H1 (cell line): ENCODE measurements around the gene GAS6. TPM values are rescaled to one million over a fixed set of nuclear protein-coding genes. Genes with fewer than 3 reads are reported as not detected.

ENCODE experiments used
- GTF2F1 ChIP-seq: IDR thresholded peaks from 2 replicates; pipeline ENCODE4 v1.6.1; 2012; ENCODE audit warnings: low read depth, low read length, improper control_type of control experiment, borderline replicate concordance
- JUND ChIP-seq: IDR thresholded peaks from 2 replicates; pipeline ENCODE4 v1.6.1; 2011; ENCODE audit warnings: mild to moderate bottlenecking, improper control_type of control experiment, low read length
- MAFK ChIP-seq: IDR thresholded peaks from 2 replicates; pipeline ENCODE4 v1.6.1; 2012; ENCODE audit warnings: low read depth, mild to moderate bottlenecking, improper control_type of control experiment, low read length
- SP2 ChIP-seq: IDR thresholded peaks from 2 replicates; pipeline ENCODE4 v1.6.1; 2012; ENCODE audit warnings: mild to moderate bottlenecking, low read length, inconsistent platforms
- SP4 ChIP-seq: IDR thresholded peaks from 2 replicates; pipeline ENCODE4 v1.6.1; 2012; ENCODE audit warnings: low read length, inconsistent platforms
- polyA plus RNA-seq, 7 experiments: library from polyadenylated mRNA; depleted of rRNA in 3 of 7; stranded (reverse) in 5 of 7; unstranded in 2 of 7; fragments of >200 nt in 5 of 7; fragments of 200-250 nt in 2 of 7; gene quantifications; 1 replicate in 5 of 7; 2 replicates in 1 of 7; 4 replicates in 1 of 7; pipeline versions ENCODE4 v1.2.1 to v1.2.3, GENCODE V29; 2011 to 2013; ENCODE audit warnings: missing spikeins in 2 of 7, mixed read lengths in 2 of 7
- total RNA-seq: library from RNA; stranded (reverse); fragmentation: NEBNext Ultra II Directional; extraction: Animal tissue kit (Norgen Biotek cat#: 25700); gene quantifications from 2 replicates; pipeline ENCODE4 v1.2.1, GENCODE V29; 2021
- TF ChIP-seq, protein P1 (sequence below): fragments of 300-600 bp; sonication (generic); IDR thresholded peaks from 2 replicates; pipeline ENCODE4 v1.7.1; 2012; ENCODE audit warnings: low read length, moderate library complexity, mild to moderate bottlenecking, inconsistent platforms; ENCODE audit not compliant: insufficient replicate concordance

The GAS6 gene
- total and polyA plus RNA-seq, 2 of the 8 experiments (the other 6 are each of a cell fraction or from before 2014, with no cell fraction given) = 18.6 to 31.0 TPM

DNA sequence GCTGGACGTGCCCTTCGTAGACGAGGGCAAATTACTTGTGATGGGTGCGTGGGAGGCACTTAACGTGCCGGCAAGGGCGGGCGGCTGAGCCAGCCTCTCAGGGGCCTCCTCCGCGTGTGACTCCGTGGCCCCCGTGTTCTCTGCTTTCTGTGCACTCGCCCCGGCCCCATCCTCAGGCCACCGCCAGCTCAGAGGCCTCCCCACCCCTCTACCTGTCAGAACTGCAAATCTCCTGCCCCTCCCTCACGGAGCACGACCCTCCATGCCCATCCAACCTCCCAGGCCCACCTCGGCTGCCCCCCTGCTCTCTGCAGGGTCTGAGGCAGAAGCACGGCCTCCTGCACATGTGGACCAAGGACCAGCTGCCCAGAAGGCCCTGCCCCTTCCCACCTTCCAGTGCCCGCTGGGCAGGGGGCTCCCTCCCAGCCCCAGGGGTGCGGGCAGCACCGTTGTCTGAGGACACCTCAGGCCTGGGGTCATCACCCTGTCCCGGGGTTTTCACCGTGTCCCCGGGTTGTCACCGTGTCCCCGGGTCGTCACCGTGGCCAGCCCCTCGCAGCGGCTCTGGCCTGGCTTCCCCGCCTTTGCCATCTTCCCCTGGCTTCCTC is 60.4 kb downstream of the GAS6 start (continued):
- TF ChIP-seq JUND = no peak
- no peak for TF ChIP-seq MAFK
- no peak for TF ChIP-seq SP2
- TF ChIP-seq SP4 = no peak
- TF ChIP-seq, protein P1, sequence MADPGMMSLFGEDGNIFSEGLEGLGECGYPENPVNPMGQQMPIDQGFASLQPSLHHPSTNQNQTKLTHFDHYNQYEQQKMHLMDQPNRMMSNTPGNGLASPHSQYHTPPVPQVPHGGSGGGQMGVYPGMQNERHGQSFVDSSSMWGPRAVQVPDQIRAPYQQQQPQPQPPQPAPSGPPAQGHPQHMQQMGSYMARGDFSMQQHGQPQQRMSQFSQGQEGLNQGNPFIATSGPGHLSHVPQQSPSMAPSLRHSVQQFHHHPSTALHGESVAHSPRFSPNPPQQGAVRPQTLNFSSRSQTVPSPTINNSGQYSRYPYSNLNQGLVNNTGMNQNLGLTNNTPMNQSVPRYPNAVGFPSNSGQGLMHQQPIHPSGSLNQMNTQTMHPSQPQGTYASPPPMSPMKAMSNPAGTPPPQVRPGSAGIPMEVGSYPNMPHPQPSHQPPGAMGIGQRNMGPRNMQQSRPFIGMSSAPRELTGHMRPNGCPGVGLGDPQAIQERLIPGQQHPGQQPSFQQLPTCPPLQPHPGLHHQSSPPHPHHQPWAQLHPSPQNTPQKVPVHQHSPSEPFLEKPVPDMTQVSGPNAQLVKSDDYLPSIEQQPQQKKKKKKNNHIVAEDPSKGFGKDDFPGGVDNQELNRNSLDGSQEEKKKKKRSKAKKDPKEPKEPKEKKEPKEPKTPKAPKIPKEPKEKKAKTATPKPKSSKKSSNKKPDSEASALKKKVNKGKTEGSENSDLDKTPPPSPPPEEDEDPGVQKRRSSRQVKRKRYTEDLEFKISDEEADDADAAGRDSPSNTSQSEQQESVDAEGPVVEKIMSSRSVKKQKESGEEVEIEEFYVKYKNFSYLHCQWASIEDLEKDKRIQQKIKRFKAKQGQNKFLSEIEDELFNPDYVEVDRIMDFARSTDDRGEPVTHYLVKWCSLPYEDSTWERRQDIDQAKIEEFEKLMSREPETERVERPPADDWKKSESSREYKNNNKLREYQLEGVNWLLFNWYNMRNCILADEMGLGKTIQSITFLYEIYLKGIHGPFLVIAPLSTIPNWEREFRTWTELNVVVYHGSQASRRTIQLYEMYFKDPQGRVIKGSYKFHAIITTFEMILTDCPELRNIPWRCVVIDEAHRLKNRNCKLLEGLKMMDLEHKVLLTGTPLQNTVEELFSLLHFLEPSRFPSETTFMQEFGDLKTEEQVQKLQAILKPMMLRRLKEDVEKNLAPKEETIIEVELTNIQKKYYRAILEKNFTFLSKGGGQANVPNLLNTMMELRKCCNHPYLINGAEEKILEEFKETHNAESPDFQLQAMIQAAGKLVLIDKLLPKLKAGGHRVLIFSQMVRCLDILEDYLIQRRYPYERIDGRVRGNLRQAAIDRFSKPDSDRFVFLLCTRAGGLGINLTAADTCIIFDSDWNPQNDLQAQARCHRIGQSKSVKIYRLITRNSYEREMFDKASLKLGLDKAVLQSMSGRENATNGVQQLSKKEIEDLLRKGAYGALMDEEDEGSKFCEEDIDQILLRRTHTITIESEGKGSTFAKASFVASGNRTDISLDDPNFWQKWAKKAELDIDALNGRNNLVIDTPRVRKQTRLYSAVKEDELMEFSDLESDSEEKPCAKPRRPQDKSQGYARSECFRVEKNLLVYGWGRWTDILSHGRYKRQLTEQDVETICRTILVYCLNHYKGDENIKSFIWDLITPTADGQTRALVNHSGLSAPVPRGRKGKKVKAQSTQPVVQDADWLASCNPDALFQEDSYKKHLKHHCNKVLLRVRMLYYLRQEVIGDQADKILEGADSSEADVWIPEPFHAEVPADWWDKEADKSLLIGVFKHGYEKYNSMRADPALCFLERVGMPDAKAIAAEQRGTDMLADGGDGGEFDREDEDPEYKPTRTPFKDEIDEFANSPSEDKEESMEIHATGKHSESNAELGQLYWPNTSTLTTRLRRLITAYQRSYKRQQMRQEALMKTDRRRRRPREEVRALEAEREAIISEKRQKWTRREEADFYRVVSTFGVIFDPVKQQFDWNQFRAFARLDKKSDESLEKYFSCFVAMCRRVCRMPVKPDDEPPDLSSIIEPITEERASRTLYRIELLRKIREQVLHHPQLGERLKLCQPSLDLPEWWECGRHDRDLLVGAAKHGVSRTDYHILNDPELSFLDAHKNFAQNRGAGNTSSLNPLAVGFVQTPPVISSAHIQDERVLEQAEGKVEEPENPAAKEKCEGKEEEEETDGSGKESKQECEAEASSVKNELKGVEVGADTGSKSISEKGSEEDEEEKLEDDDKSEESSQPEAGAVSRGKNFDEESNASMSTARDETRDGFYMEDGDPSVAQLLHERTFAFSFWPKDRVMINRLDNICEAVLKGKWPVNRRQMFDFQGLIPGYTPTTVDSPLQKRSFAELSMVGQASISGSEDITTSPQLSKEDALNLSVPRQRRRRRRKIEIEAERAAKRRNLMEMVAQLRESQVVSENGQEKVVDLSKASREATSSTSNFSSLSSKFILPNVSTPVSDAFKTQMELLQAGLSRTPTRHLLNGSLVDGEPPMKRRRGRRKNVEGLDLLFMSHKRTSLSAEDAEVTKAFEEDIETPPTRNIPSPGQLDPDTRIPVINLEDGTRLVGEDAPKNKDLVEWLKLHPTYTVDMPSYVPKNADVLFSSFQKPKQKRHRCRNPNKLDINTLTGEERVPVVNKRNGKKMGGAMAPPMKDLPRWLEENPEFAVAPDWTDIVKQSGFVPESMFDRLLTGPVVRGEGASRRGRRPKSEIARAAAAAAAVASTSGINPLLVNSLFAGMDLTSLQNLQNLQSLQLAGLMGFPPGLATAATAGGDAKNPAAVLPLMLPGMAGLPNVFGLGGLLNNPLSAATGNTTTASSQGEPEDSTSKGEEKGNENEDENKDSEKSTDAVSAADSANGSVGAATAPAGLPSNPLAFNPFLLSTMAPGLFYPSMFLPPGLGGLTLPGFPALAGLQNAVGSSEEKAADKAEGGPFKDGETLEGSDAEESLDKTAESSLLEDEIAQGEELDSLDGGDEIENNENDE = no peak
- no peak for TF ChIP-seq GTF2F1
